Measurements from ENCODE around the gene STX16. TPM values are rescaled to one million over a fixed set of nuclear protein-coding genes. Genes with fewer than 3 reads are reported as not detected.

STX16 gene
- total RNA-seq, 2 donors from 2014 or later: 91.6 to 114 TPM

DNA sequence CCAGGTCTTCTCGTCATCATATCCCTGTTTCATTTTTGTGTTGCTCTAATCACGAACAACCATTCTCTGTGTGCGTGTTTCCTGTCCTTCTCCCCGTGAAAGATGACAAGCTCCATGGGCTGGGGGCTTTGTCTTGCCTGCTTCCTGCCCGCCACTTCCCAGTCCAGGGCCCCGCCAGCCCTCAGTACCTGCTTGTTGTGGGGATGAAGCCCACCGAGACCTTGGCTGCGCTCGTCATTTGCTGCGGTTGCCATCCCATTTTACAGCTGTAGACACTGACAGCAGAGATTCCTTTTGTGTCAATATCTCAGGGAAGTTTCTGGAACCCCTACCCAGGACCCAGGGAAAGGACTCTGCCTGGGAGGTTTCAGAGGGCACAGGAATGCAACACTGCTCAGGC lies 40.3 kb upstream of the STX16 start:
- Histone ChIP-seq H3K9ac (ENCODE audit: extremely low read depth, low read length, poor library complexity, severe bottlenecking) (no peak overlapping the region), H3K36me3 (ENCODE audit: control insufficient read depth, insufficient read depth, low read length) (no peaks in the 10 kb centered on the region), H3K4me1 (ENCODE audit: control insufficient read depth, insufficient read depth, low read length) (no peaks in the 10 kb centered on the region), H3K9me3 (ENCODE audit: control insufficient read depth, low read length) (no peaks in the 10 kb centered on the region), H3K27ac (ENCODE audit: low read depth, low read length) (no peak overlapping the region), H3K4me3 (ENCODE audit: low read length) (no peak overlapping the region), H3K27me3 (ENCODE audit: control insufficient read depth, insufficient read depth, low read length, poor library complexity, severe bottlenecking) (no peaks in the 10 kb centered on the region)
- WGBS, 2 experiments (ENCODE audit: insufficient coverage in 1 of 2, insufficient read length in 1 of 2): 91 to 98% methylated on average over 6 to 10 of the region's 10 CpGs
- Mint-ChIP-seq H3K9me3 (no peaks in the 10 kb centered on the region), H3K36me3 (ENCODE audit: low read depth) (no peaks in the 10 kb centered on the region), H3K4me1 (peaks cover 5% of the 10 kb centered on the region), H3K27me3 (ENCODE audit: insufficient read depth) (peaks cover 2% of the 10 kb centered on the region), H3K27ac (no peak overlapping the region), H3K4me3 (no peak overlapping the region)
- DNase-seq: no peak
- TF ChIP-seq CTCF (conservative IDR thresholded peaks at IDR 0.05): no peak

DNA sequence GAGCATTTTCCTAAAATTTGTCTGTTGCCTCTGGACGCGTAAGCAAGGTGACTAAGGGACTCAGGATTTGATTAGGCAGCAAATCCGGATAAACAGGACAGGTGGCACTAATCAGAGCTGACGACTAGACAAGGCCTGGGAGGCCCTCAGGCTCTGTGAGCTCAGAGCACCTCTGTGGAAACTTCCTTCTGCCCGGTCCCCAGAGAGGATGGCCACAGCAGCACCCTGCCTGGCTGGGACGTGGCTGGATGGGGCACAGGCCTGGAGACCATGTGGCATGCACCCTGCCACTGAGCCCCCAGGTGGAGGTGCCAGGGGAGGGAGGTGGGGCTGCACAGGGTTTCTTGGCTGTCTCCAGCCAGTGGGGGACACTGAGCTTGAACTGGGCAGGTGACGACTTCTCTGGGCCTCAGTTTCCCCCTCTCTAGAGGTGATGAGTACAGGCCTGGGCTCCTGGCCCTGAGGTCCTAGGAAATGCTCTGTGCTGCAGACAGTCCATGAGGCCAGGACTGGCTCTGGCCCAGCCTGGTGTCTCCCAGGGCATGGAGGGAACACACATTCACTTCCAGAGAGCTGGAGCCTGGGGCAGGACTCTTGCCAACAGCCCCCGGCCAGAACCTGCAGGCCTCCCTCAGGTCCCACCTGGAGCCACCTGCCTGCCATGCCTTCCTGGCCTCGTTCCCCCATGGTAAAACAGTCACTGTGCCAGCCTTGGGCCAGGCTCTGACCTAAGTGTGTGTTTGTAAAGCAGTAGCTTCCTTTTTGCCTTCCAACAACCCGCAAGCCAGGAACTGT lies 39.6 kb upstream of the STX16 start:
- H3K9me3 Mint-ChIP-seq: no peaks in the 10 kb centered on the region
- peaks cover 2% of the 10 kb centered on the region for H3K27me3 Mint-ChIP-seq (ENCODE audit: insufficient read depth)
- no peak overlapping the region for H3K4me3 Mint-ChIP-seq
- DNase-seq: no peak
- H3K4me1 Mint-ChIP-seq: peaks cover 5% of the 10 kb centered on the region
- 91 to 96% methylated on average over 8 to 10 of the region's 10 CpGs for WGBS, 2 experiments (ENCODE audit: insufficient coverage in 1 of 2, insufficient read length in 1 of 2)
- no peaks in the 10 kb centered on the region for H3K4me1 ChIP-seq (ENCODE audit: control insufficient read depth, insufficient read depth, low read length)
- no peaks in the 10 kb centered on the region for H3K36me3 ChIP-seq (ENCODE audit: control insufficient read depth, insufficient read depth, low read length)
- no peaks in the 10 kb centered on the region for H3K36me3 Mint-ChIP-seq (ENCODE audit: low read depth)
- no peak for TF ChIP-seq CTCF (conservative IDR thresholded peaks at IDR 0.05)
- H3K4me3 ChIP-seq (ENCODE audit: low read length): no peak overlapping the region
- no peak overlapping the region for H3K9ac ChIP-seq (ENCODE audit: extremely low read depth, low read length, poor library complexity, severe bottlenecking)
- no peaks in the 10 kb centered on the region for H3K27me3 ChIP-seq (ENCODE audit: control insufficient read depth, insufficient read depth, low read length, poor library complexity, severe bottlenecking)
- H3K27ac Mint-ChIP-seq: no peak overlapping the region
- H3K9me3 ChIP-seq (ENCODE audit: control insufficient read depth, low read length): no peaks in the 10 kb centered on the region
- H3K27ac ChIP-seq (ENCODE audit: low read depth, low read length): no peak overlapping the region

GRCh38 chr20:58612121-58612691 lies 38.9 kb upstream of the STX16 start:
- TF ChIP-seq CTCF (conservative IDR thresholded peaks at IDR 0.05): no peak

More at GRCh38 chr20:58612121-58612691, 38.9 kb upstream of the STX16 start:
- Histone ChIP-seq H3K9me3 (ENCODE audit: control insufficient read depth, low read length) (no peaks in the 10 kb centered on the region), H3K36me3 (ENCODE audit: control insufficient read depth, insufficient read depth, low read length) (no peaks in the 10 kb centered on the region), H3K27ac (ENCODE audit: low read depth, low read length) (no peak overlapping the region), H3K9ac (ENCODE audit: extremely low read depth, low read length, poor library complexity, severe bottlenecking) (no peak overlapping the region), H3K4me3 (ENCODE audit: low read length) (no peak overlapping the region), H3K4me1 (ENCODE audit: control insufficient read depth, insufficient read depth, low read length) (no peaks in the 10 kb centered on the region), H3K27me3 (ENCODE audit: control insufficient read depth, insufficient read depth, low read length, poor library complexity, severe bottlenecking) (no peaks in the 10 kb centered on the region)
- Mint-ChIP-seq H3K27me3 (ENCODE audit: insufficient read depth) (peaks cover 2% of the 10 kb centered on the region), H3K27ac (no peak overlapping the region), H3K4me1 (peaks cover 5% of the 10 kb centered on the region), H3K9me3 (peaks cover 5% of the 10 kb centered on the region), H3K36me3 (ENCODE audit: low read depth) (no peaks in the 10 kb centered on the region), H3K4me3 (no peak overlapping the region)
- 81 to 89% methylated on average over 6 to 14 of the region's 14 CpGs for WGBS, 2 experiments (ENCODE audit: insufficient coverage in 1 of 2, insufficient read length in 1 of 2)
- DNase-seq: no peak
